HG02885 (cell line): ENCODE measurements around the gene SCG5.
"Not testable (repeated sequence)": the region's sequence is repeated elsewhere in the genome, so short reads cannot be mapped to it uniquely, and the experiment has no call there.

Experiments used
- ATAC-seq: cut with Tn5 transposase; IDR thresholded peaks from one replicate; pipeline ENCODE4 v1.9.1; 2021; ENCODE audit warnings: mild to moderate bottlenecking; ENCODE audit not compliant: unreplicated experiment, poor library complexity

Gene SCG5

GRCh38 chr15:32641517-32642059, at the start of gene SCG5:
TSS of gene SCG5 (plus strand) at chr15:32641710. CDS start at chr15:32643593, 1,883 bp downstream.
- no peak for ATAC-seq

GRCh38 chr15:32593151-32593550, 48.4 kb upstream of the SCG5 start, which contains the start of gene GOLGA8N:
TSS of gene GOLGA8N (plus strand) at chr15:32593456.
- ATAC-seq, result not testable (repeated sequence)

- ATAC-seq, result not testable (repeated sequence)
Observed at GRCh38 chr15:32609518-32609917, 32.0 kb upstream of the SCG5 start.

GRCh38 chr15:32610719-32611118, 30.8 kb upstream of the SCG5 start:
- ATAC-seq, result not testable (repeated sequence)

- ATAC-seq, result peak; percentile 27
Observed at GRCh38 chr15:32614712-32615050, 26.8 kb upstream of the SCG5 start.

GRCh38 chr15:32615051-32615870, 26.2 kb upstream of the SCG5 start, which contains the start of gene ARHGAP11A:
TSS of gene ARHGAP11A (plus strand) at chr15:32615504. CDS start at chr15:32616212, 708 bp downstream.
- ATAC-seq, result peak; percentile 82

- peak; percentile 12 for ATAC-seq
Observed at GRCh38 chr15:32615871-32616426, 25.6 kb upstream of the SCG5 start.

- ATAC-seq, result no peak
Observed at GRCh38 chr15:32636410-32636809, 5.1 kb upstream of the SCG5 start.

GRCh38 chr15:32636908-32637567, 4.5 kb upstream of the SCG5 start:
- peak; percentile 59 for ATAC-seq

- ATAC-seq, result no peak
Observed at GRCh38 chr15:32637704-32638103, 3.8 kb upstream of the SCG5 start.

- no peak for ATAC-seq
Observed at GRCh38 chr15:32642667-32643435, 1.3 kb downstream of the SCG5 start.

GRCh38 chr15:32643907-32644445, 2.5 kb downstream of the SCG5 start:
- no peak for ATAC-seq

- ATAC-seq, result no peak
Observed at GRCh38 chr15:32646291-32646690, 4.8 kb downstream of the SCG5 start.

- ATAC-seq, result no peak
Observed at GRCh38 chr15:32649342-32649741, 7.8 kb downstream of the SCG5 start.

GRCh38 chr15:32651229-32651837, 9.8 kb downstream of the SCG5 start:
- peak; percentile 81 for ATAC-seq

- no peak for ATAC-seq
Observed at GRCh38 chr15:32652178-32652577, 10.7 kb downstream of the SCG5 start.

GRCh38 chr15:32656091-32656490, 14.6 kb downstream of the SCG5 start:
- no peak for ATAC-seq

GRCh38 chr15:32656496-32656895, 15.0 kb downstream of the SCG5 start:
- no peak for ATAC-seq

GRCh38 chr15:32657198-32657883, 15.8 kb downstream of the SCG5 start:
- peak; percentile 39 for ATAC-seq
